Neural cell (in vitro differentiated cells): ENCODE measurements around the gene ATXN3. TPM values are rescaled to one million over a fixed set of nuclear protein-coding genes. Genes with fewer than 3 reads are reported as not detected.

Source experiments
- H2AFZ ChIP-seq: fragments of 200-600, 300-800 bp; sonication (generic), shearing (Covaris generic); 2 replicates; pipeline ENCODE4 v1.6.0; 2014; ENCODE audit warnings: low read depth, mild to moderate bottlenecking, antibody characterized with exemption, low read length, moderate library complexity
- H3F3A ChIP-seq: fragments of 200-600 bp; shearing (Covaris generic); 2 replicates; pipeline ENCODE4 v1.6.1; 2016; ENCODE audit warnings: mild to moderate bottlenecking, moderate library complexity, mixed read lengths, antibody characterized with exemption, low read length; ENCODE audit not compliant: insufficient read depth, poor library complexity, severe bottlenecking
- H3K27ac ChIP-seq: fragments of 200-600, 300-800 bp; sonication (generic), shearing (Covaris generic); 2 replicates; pipeline ENCODE4 v1.5.1; 2014; ENCODE audit warnings: mild to moderate bottlenecking, low read length, moderate library complexity
- H3K27me3 ChIP-seq: fragments of 300-800, 200-600 bp; sonication (generic), shearing (Covaris generic); 2 replicates; pipeline ENCODE4 v1.6.0; 2014; ENCODE audit warnings: mild to moderate bottlenecking, low read depth, low read length, moderate library complexity; ENCODE audit not compliant: insufficient read depth
- H3K36me3 ChIP-seq: fragments of 300-800, 200-600 bp; sonication (generic), shearing (Covaris generic); 2 replicates; pipeline ENCODE4 v1.5.1; 2014; ENCODE audit warnings: mild to moderate bottlenecking, antibody characterized with exemption, low read length, moderate library complexity; ENCODE audit not compliant: insufficient read depth
- H3K4me2 ChIP-seq: fragments of 300-800, 200-600 bp; sonication (generic), shearing (Covaris generic); 2 replicates; pipeline ENCODE4 v1.6.0; 2014; ENCODE audit warnings: mild to moderate bottlenecking, low read length
- H3K4me3 ChIP-seq: fragments of 300-800, 200-600 bp; sonication (generic), shearing (Covaris generic); 2 replicates; pipeline ENCODE4 v1.5.1; 2014; ENCODE audit warnings: mild to moderate bottlenecking, low read length, moderate library complexity
- H3K79me2 ChIP-seq: fragments of 200-600 bp; shearing (Covaris generic); replicated peaks from 2 replicates; pipeline ENCODE4 v1.6.0; 2014; ENCODE audit warnings: mild to moderate bottlenecking, low read length, moderate library complexity; ENCODE audit not compliant: insufficient read depth
- H3K9ac ChIP-seq: fragments of 300-800, 200-600 bp; sonication (generic), shearing (Covaris generic); 2 replicates; pipeline ENCODE4 v1.6.1; 2016; ENCODE audit warnings: mild to moderate bottlenecking, low read length, mixed read lengths
- H3K9me2 ChIP-seq: fragments of 200-600 bp; shearing (Covaris generic); 2 replicates; pipeline ENCODE4 v1.6.1; 2016; ENCODE audit warnings: mild to moderate bottlenecking, low read length, mixed read lengths; ENCODE audit not compliant: insufficient read depth
- H3K9me3 ChIP-seq: fragments of 200-600, 300-800 bp; sonication (generic), shearing (Covaris generic); 2 replicates; pipeline ENCODE4 v1.6.1; 2016; ENCODE audit warnings: mild to moderate bottlenecking, mixed run types, low read length, moderate library complexity, mixed read lengths
- H4K20me1 ChIP-seq: fragments of 200-600 bp; shearing (Covaris generic); 2 replicates; pipeline ENCODE4 v1.6.1; 2016; ENCODE audit warnings: mild to moderate bottlenecking, mixed run types; ENCODE audit not compliant: insufficient read depth
- EP300 ChIP-seq: fragments of 450-650 bp; conservative IDR thresholded peaks from 2 replicates; pipeline ENCODE4 v1.6.1; 2014; ENCODE audit warnings: antibody characterized with exemption, mild to moderate bottlenecking, moderate library complexity; ENCODE audit not compliant: poor library complexity, severe bottlenecking
- EZH2 ChIP-seq: fragments of 200-600, 300-800 bp; shearing (Covaris generic), sonication (generic); IDR thresholded peaks from 2 replicates; pipeline ENCODE4 v1.6.1; 2014; ENCODE audit warnings: antibody characterized with exemption, low read length, borderline replicate concordance, mild to moderate bottlenecking; ENCODE audit not compliant: insufficient read depth, poor library complexity, severe bottlenecking
- MXI1 ChIP-seq: fragments of 450-650 bp; conservative IDR thresholded peaks from 2 replicates; pipeline ENCODE4 v1.6.1; 2014; ENCODE audit warnings: antibody characterized with exemption, mild to moderate bottlenecking; ENCODE audit not compliant: poor library complexity, severe bottlenecking
- POLR2AphosphoS5 ChIP-seq: IDR thresholded peaks from 2 replicates; pipeline ENCODE4 v1.6.1; 2012
- RAD21 ChIP-seq: fragments of 450-650 bp; conservative IDR thresholded peaks from 2 replicates; pipeline ENCODE4 v1.6.1; 2014; ENCODE audit warnings: antibody characterized with exemption, mild to moderate bottlenecking, moderate library complexity
- SMC3 ChIP-seq: fragments of 450-650 bp; conservative IDR thresholded peaks from 2 replicates; pipeline ENCODE4 v1.6.1; 2014; ENCODE audit warnings: antibody characterized with exemption, mild to moderate bottlenecking, moderate library complexity; ENCODE audit not compliant: poor library complexity
- TAF1 ChIP-seq: IDR thresholded peaks from 2 replicates; pipeline ENCODE4 v1.6.1; 2012; ENCODE audit warnings: low read depth
- polyA plus RNA-seq: library from polyadenylated mRNA; depleted of rRNA; stranded (reverse); fragments of >200 nt; gene quantifications from 2 replicates; pipeline ENCODE4 v1.2.3, GENCODE V29; 2014
- TF ChIP-seq, protein P1 (sequence below): IDR thresholded peaks from 2 replicates; pipeline ENCODE4 v1.6.1; 2012; ENCODE audit warnings: borderline replicate concordance
- TF ChIP-seq, protein P2 (sequence below): fragments of 450-650 bp; IDR thresholded peaks from 2 replicates; pipeline ENCODE4 v1.5.1; 2014; ENCODE audit warnings: antibody characterized with exemption, mild to moderate bottlenecking, moderate library complexity; ENCODE audit not compliant: poor library complexity, severe bottlenecking

The ATXN3 gene
- polyA plus RNA-seq, 1 donor from 2014 or later: 16.7 TPM

DNA sequence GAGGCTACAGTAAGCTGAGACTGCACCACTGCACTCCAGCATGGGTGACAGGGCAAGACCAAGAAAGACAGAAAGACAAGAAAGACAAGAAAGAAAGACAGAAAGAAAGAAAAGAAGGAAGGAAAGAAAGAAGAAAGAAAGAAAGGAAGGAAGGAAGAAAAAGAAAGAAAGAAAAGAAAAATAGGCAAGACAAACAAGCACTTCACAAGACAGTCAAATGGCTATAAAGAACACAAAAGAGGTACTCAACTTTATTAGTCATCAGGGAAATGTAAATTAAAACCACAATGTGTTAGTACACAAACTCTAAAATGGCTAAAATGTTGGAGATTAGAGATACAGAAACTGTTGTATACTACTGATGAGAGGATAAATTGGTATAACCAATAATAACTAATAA lies 6.6 kb downstream of the ATXN3 start:
- Histone ChIP-seq H3K79me2 (peaks cover 64% of the 10 kb centered on the region), H3K27ac (no peak overlapping the region), H2AFZ (no peak overlapping the region), H3K9ac (no peak overlapping the region), H4K20me1 (no peaks in the 10 kb centered on the region), H3K9me3 (no peaks in the 10 kb centered on the region), H3K27me3 (no peaks in the 10 kb centered on the region), H3K4me2 (no peak overlapping the region), H3F3A (no peaks in the 10 kb centered on the region), H3K36me3 (no peaks in the 10 kb centered on the region), H3K4me3 (no peak overlapping the region), H3K9me2 (no peaks in the 10 kb centered on the region)
- TF ChIP-seq POLR2AphosphoS5: no peak
- no peak for TF ChIP-seq MXI1
- no peak for TF ChIP-seq EZH2
- TF ChIP-seq TAF1: no peak
- no peak for TF ChIP-seq RAD21
- TF ChIP-seq, protein P1, sequence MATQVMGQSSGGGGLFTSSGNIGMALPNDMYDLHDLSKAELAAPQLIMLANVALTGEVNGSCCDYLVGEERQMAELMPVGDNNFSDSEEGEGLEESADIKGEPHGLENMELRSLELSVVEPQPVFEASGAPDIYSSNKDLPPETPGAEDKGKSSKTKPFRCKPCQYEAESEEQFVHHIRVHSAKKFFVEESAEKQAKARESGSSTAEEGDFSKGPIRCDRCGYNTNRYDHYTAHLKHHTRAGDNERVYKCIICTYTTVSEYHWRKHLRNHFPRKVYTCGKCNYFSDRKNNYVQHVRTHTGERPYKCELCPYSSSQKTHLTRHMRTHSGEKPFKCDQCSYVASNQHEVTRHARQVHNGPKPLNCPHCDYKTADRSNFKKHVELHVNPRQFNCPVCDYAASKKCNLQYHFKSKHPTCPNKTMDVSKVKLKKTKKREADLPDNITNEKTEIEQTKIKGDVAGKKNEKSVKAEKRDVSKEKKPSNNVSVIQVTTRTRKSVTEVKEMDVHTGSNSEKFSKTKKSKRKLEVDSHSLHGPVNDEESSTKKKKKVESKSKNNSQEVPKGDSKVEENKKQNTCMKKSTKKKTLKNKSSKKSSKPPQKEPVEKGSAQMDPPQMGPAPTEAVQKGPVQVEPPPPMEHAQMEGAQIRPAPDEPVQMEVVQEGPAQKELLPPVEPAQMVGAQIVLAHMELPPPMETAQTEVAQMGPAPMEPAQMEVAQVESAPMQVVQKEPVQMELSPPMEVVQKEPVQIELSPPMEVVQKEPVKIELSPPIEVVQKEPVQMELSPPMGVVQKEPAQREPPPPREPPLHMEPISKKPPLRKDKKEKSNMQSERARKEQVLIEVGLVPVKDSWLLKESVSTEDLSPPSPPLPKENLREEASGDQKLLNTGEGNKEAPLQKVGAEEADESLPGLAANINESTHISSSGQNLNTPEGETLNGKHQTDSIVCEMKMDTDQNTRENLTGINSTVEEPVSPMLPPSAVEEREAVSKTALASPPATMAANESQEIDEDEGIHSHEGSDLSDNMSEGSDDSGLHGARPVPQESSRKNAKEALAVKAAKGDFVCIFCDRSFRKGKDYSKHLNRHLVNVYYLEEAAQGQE: no peak
- TF ChIP-seq, protein P2, sequence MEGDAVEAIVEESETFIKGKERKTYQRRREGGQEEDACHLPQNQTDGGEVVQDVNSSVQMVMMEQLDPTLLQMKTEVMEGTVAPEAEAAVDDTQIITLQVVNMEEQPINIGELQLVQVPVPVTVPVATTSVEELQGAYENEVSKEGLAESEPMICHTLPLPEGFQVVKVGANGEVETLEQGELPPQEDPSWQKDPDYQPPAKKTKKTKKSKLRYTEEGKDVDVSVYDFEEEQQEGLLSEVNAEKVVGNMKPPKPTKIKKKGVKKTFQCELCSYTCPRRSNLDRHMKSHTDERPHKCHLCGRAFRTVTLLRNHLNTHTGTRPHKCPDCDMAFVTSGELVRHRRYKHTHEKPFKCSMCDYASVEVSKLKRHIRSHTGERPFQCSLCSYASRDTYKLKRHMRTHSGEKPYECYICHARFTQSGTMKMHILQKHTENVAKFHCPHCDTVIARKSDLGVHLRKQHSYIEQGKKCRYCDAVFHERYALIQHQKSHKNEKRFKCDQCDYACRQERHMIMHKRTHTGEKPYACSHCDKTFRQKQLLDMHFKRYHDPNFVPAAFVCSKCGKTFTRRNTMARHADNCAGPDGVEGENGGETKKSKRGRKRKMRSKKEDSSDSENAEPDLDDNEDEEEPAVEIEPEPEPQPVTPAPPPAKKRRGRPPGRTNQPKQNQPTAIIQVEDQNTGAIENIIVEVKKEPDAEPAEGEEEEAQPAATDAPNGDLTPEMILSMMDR: no peak
- no peak for TF ChIP-seq SMC3
- no peak for TF ChIP-seq EP300

DNA sequence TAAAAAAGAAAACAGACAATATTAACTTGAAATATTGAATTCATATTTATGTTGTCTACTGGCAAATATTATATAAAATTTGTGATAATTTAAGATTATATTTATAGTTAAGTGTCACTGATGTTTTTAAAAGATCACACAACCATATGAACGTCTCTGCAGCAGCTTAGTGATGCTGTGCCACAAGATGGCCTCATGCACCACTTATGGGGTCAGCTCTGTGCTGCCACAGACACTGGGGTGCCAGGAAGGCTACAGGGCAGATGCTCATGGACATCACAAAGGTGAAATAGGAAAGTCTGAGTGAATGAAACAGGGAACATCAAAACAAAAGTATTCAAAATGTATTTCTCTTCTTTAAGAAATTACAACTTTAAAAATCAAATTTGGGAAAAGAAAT lies 13.1 kb downstream of the ATXN3 start:
- Histone ChIP-seq H3K4me2 (no peak overlapping the region), H3K9me2 (no peaks in the 10 kb centered on the region), H3K9ac (no peak overlapping the region), H3K27ac (no peak overlapping the region), H3K27me3 (no peaks in the 10 kb centered on the region), H3F3A (no peaks in the 10 kb centered on the region), H3K9me3 (no peaks in the 10 kb centered on the region), H3K4me3 (no peak overlapping the region), H4K20me1 (no peaks in the 10 kb centered on the region), H2AFZ (no peak overlapping the region), H3K36me3 (no peaks in the 10 kb centered on the region), H3K79me2 (peaks cover 7% of the 10 kb centered on the region)
- TF ChIP-seq SMC3 (peak; percentile 29), TAF1 (no peak), MXI1 (no peak), EZH2 (no peak), POLR2AphosphoS5 (no peak), EP300 (no peak), RAD21 (peak; percentile 27)
- TF ChIP-seq, protein P1: no peak
- TF ChIP-seq, protein P2: no peak
